GM12878 (cell line): ENCODE data around the gene M1AP.

Experiments
- BCL3 ChIP-seq: IDR thresholded peaks from 2 replicates; pipeline ENCODE4 v1.6.1; 2011; ENCODE audit warnings: borderline replicate concordance, low read depth, mild to moderate bottlenecking, moderate library complexity, low read length; ENCODE audit not compliant: insufficient read depth, poor library complexity, severe bottlenecking
- EZH2 ChIP-seq: IDR thresholded peaks from 2 replicates; pipeline ENCODE4 v1.6.1; 2012; ENCODE audit warnings: low read depth, mild to moderate bottlenecking, control low read depth, inconsistent platforms, low read length, borderline replicate concordance; ENCODE audit not compliant: control insufficient read depth
- HCFC1 ChIP-seq: fragments of 150-350 bp; IDR thresholded peaks from 2 replicates; pipeline ENCODE4 v1.6.1; 2014; ENCODE audit warnings: low read length
- NFIC ChIP-seq: IDR thresholded peaks from 2 replicates; pipeline ENCODE4 v1.6.1; 2012; ENCODE audit warnings: low read depth, mild to moderate bottlenecking, inconsistent platforms, low read length, moderate library complexity
- NR2F1 ChIP-seq: fragments of 450-650 bp; conservative IDR thresholded peaks from 2 replicates; pipeline ENCODE4 v1.6.1; 2017; ENCODE audit warnings: mild to moderate bottlenecking
- POLR2AphosphoS5 ChIP-seq: IDR thresholded peaks from 2 replicates; pipeline ENCODE4 v1.6.1; 2011; ENCODE audit warnings: mild to moderate bottlenecking, low read length, inconsistent platforms
- PRDM15 ChIP-seq: fragments of 450-650 bp; formaldehyde crosslinking; IDR thresholded peaks from 2 replicates; pipeline ENCODE4 v1.4.0; 2020; ENCODE audit warnings: mild to moderate bottlenecking, moderate library complexity
- SMAD1 ChIP-seq: fragments of 450-650 bp; IDR thresholded peaks from 2 replicates; pipeline ENCODE4 v1.6.1; 2018; ENCODE audit warnings: mild to moderate bottlenecking, low read depth; ENCODE audit not compliant: partially characterized antibody
- USF2 ChIP-seq: IDR thresholded peaks from 2 replicates; pipeline ENCODE4 v1.6.1; 2011; ENCODE audit warnings: low read depth, low read length, improper control_type of control experiment, borderline replicate concordance
- ZNF24 ChIP-seq: fragments of 450-650 bp; IDR thresholded peaks from 2 replicates; pipeline ENCODE4 v1.6.1; 2017; ENCODE audit warnings: antibody characterized with exemption, mild to moderate bottlenecking
- TF ChIP-seq, protein P1 (sequence below), 3 experiments: IDR thresholded peaks in 2 of 3; conservative IDR thresholded peaks in 1 of 3; 2 replicates each; pipeline ENCODE4 v1.5.1; 2011; ENCODE audit warnings: low read depth in 3 of 3, low read length in 3 of 3, mild to moderate bottlenecking in 3 of 3, control low read depth in 2 of 3, moderate library complexity in 2 of 3, inconsistent platforms in 1 of 3, mixed read lengths in 1 of 3; ENCODE audit not compliant: control insufficient read depth in 2 of 3, insufficient read depth in 1 of 3; ENCODE audit errors: extremely low read depth in 1 of 3

DNA sequence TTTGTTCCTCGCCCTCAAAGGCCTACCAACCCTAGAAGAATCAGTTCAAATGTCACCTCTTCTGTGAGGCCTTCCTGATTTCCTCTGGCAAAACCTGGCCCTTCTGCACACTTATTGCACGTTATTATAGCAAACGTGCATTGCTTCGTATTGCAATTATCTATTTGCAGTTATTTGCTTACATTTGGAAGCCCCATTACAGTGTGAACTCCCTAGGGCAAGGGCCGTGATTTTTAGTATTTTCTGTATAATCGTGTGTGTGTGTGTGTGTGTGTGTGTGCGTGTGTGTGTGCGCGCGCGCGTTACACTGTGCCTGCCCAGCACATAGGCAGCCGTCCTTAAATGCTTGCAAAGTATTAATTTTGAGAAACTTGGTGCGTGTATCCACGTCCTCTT lies 5.5 kb upstream of the M1AP start:
- TF ChIP-seq POLR2AphosphoS5 (no peak), NFIC (no peak), NR2F1 (no peak), HCFC1 (no peak), USF2 (no peak), SMAD1 (no peak), BCL3 (no peak), ZNF24 (no peak), PRDM15 (CRISPR knock-in tag) (no peak), EZH2 (no peak)
- TF ChIP-seq, protein P1, sequence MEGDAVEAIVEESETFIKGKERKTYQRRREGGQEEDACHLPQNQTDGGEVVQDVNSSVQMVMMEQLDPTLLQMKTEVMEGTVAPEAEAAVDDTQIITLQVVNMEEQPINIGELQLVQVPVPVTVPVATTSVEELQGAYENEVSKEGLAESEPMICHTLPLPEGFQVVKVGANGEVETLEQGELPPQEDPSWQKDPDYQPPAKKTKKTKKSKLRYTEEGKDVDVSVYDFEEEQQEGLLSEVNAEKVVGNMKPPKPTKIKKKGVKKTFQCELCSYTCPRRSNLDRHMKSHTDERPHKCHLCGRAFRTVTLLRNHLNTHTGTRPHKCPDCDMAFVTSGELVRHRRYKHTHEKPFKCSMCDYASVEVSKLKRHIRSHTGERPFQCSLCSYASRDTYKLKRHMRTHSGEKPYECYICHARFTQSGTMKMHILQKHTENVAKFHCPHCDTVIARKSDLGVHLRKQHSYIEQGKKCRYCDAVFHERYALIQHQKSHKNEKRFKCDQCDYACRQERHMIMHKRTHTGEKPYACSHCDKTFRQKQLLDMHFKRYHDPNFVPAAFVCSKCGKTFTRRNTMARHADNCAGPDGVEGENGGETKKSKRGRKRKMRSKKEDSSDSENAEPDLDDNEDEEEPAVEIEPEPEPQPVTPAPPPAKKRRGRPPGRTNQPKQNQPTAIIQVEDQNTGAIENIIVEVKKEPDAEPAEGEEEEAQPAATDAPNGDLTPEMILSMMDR (IDR thresholded peaks at IDR 0.05 in 2 of 3, conservative IDR thresholded peaks at IDR 0.05 in 1 of 3; ENCODE audit: control insufficient read depth in 2 of 3, extremely low read depth in 1 of 3, insufficient read depth in 1 of 3, low read depth in 3 of 3, low read length in 3 of 3) = no peak
